WTC11 (cell line): ENCODE data around the gene LRTM2. TPM values are rescaled to one million over a fixed set of nuclear protein-coding genes. Genes with fewer than 3 reads are reported as not detected.

ENCODE experiments used
- ATAC-seq: fragments of 200-7000 bp; cut with Tn5 transposase; 2 replicates; pipeline ENCODE4 v1.10.0; 2021; ENCODE audit warnings: mild to moderate bottlenecking, moderate library complexity
- CTCF ChIA-PET: fragments of 300-600 bp; sonication (Branson Sonifier 250); formaldehyde crosslinking; loops from one replicate; lab custom pipeline; 2021; ENCODE audit warnings: antibody characterized with exemption; lab: Charles Lee
- POLR2A ChIA-PET: fragments of 350-600 bp; sonication (Branson Sonifier 250); formaldehyde crosslinking; loops from one replicate; lab custom pipeline; 2021; ENCODE audit warnings: antibody characterized with exemption; lab: Charles Lee
- DNase-seq: peaks from one replicate; pipeline ENCODE4 v3.0.0; 2021; ENCODE audit warnings: low spot score
- H3K27ac Mint-ChIP-seq: 2 replicates; pipeline ENCODE4 v1.8.0; 2021; ENCODE audit warnings: mixed read lengths
- H3K27me3 Mint-ChIP-seq: 2 replicates; pipeline ENCODE4 v1.8.0; 2021; ENCODE audit warnings: low read depth, mild to moderate bottlenecking, moderate library complexity, mixed read lengths
- H3K36me3 Mint-ChIP-seq: 2 replicates; pipeline ENCODE4 v1.8.0; 2021; ENCODE audit warnings: mixed read lengths
- H3K4me1 Mint-ChIP-seq: 2 replicates; pipeline ENCODE4 v1.8.0; 2022; ENCODE audit warnings: mixed read lengths
- H3K4me3 Mint-ChIP-seq: 2 replicates; pipeline ENCODE4 v1.8.0; 2021; ENCODE audit warnings: mild to moderate bottlenecking, moderate library complexity, mixed read lengths
- H3K9me3 Mint-ChIP-seq: 2 replicates; pipeline ENCODE4 v1.8.0; 2021; ENCODE audit warnings: mixed read lengths
- ATF1 ChIP-seq: sonication (generic); formaldehyde crosslinking; IDR thresholded peaks from 2 replicates; pipeline ENCODE4 v1.8.1; 2023; ENCODE audit warnings: mild to moderate bottlenecking, moderate library complexity, missing genetic modification reagents
- CDX4 ChIP-seq: fragments of 250-450 bp; sonication (Bioruptor Pico); IDR thresholded peaks from 2 replicates; pipeline ENCODE4 v1.9.0; 2021; ENCODE audit warnings: moderate library complexity, mild to moderate bottlenecking, inconsistent platforms, borderline replicate concordance
- ESRRA ChIP-seq: sonication (generic); formaldehyde crosslinking; IDR thresholded peaks from 2 replicates; pipeline ENCODE4 v1.8.1; 2022; ENCODE audit warnings: mild to moderate bottlenecking, missing genetic modification reagents, borderline replicate concordance
- GTF2I ChIP-seq: fragments of 250-450 bp; sonication (Bioruptor Pico); conservative IDR thresholded peaks from 2 replicates; pipeline ENCODE4 v1.4.0; 2021; ENCODE audit warnings: mild to moderate bottlenecking
- IRF2 ChIP-seq: sonication (generic); formaldehyde crosslinking; IDR thresholded peaks from 2 replicates; pipeline ENCODE4 v1.8.0; 2022; ENCODE audit warnings: low read depth, missing genetic modification reagents, borderline replicate concordance
- NFATC4 ChIP-seq: fragments of 250-450 bp; sonication (Bioruptor Pico); IDR thresholded peaks from 2 replicates; pipeline ENCODE4 v1.9.0; 2021; ENCODE audit warnings: mild to moderate bottlenecking
- PREB ChIP-seq: sonication (generic); formaldehyde crosslinking; IDR thresholded peaks from 2 replicates; pipeline ENCODE4 v1.8.1; 2022; ENCODE audit warnings: mild to moderate bottlenecking, missing genetic modification reagents, moderate library complexity, borderline replicate concordance
- TP53 ChIP-seq: sonication (generic); formaldehyde crosslinking; IDR thresholded peaks from 2 replicates; pipeline ENCODE4 v1.8.1; 2023; ENCODE audit warnings: mild to moderate bottlenecking, missing genetic modification reagents
- USF2 ChIP-seq: sonication (generic); formaldehyde crosslinking; IDR thresholded peaks from 2 replicates; pipeline ENCODE4 v1.8.1; 2023; ENCODE audit warnings: mild to moderate bottlenecking, missing genetic modification reagents, moderate library complexity
- ZNF232 ChIP-seq: sonication (generic); formaldehyde crosslinking; IDR thresholded peaks from 2 replicates; pipeline ENCODE4 v1.8.0; 2022; ENCODE audit warnings: mild to moderate bottlenecking, missing genetic modification reagents
- ZNF263 ChIP-seq: sonication (generic); formaldehyde crosslinking; IDR thresholded peaks from 2 replicates; pipeline ENCODE4 v1.8.1; 2022; ENCODE audit warnings: low read depth, mild to moderate bottlenecking, moderate library complexity, missing genetic modification reagents
- total RNA-seq: library from RNA; stranded (reverse); gene quantifications from 3 replicates; pipeline ENCODE4 v1.2.3, GENCODE V29; 2021
- TF ChIP-seq, protein P1 (sequence below): sonication (generic); formaldehyde crosslinking; IDR thresholded peaks from 2 replicates; pipeline ENCODE4 v1.8.0; 2022; ENCODE audit warnings: missing genetic modification reagents
- TF ChIP-seq, protein P2 (sequence below): sonication (generic); formaldehyde crosslinking; IDR thresholded peaks from 2 replicates; pipeline ENCODE4 v1.8.1; 2023; ENCODE audit warnings: mild to moderate bottlenecking, missing genetic modification reagents, borderline replicate concordance
- TF ChIP-seq, protein P3 (sequence below): fragments of 250-450 bp; sonication (Bioruptor Pico); IDR thresholded peaks from 2 replicates; pipeline ENCODE4 v1.9.0; 2021; ENCODE audit warnings: mild to moderate bottlenecking, borderline replicate concordance

Gene LRTM2
- total RNA-seq, 1 experiment from 2014 or later = 0.66 TPM

DNA sequence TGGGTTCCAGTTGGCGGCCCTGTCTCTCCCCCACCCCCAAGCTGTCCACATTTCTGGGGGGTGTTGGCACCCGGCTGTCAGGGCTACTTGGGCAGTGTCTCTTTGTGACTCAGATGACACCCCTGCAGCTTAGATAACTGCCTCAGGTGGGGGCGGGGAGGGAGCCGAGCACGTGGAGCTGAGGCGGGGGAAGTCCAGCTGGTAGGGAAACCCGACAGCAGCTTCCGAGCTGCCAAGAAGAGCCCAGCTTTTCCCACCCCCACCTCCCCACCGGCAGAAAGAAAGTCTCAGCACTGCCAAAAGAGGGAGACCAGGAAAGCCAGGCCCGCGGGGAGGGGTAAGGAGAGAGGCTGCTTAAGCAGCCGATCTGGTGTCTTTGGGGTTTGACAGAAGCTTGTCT is 1.4 kb downstream of the LRTM2 start:
- POLR2A ChIA-PET = no interaction called here
- H3K36me3 Mint-ChIP-seq = no peaks in the 10 kb centered on the region
- peaks cover 35% of the 10 kb centered on the region for H3K27me3 Mint-ChIP-seq
- DNase-seq = no peak
- TF ChIP-seq NFATC4 (CRISPR knock-in tag) (no peak), TP53 (CRISPR knock-in tag) (no peak), CDX4 (CRISPR knock-in tag) (no peak)
- TF ChIP-seq, all 79 proteins: peak for 0
- no peak overlapping the region for H3K4me3 Mint-ChIP-seq
- CTCF ChIA-PET = interaction anchor here (0.6 to 4.1 kb wide), 2 partner anchors 118 to 420 kb away, joined by 3 to 26 read pairs; no protein-coding TSS in a partner anchor
- peak; percentile 35 for ATAC-seq
- peaks cover 18% of the 10 kb centered on the region for H3K4me1 Mint-ChIP-seq
- peaks cover 5% of the 10 kb centered on the region; the same call in 1 of the 2 replicates for H3K9me3 Mint-ChIP-seq
- no peak overlapping the region for H3K27ac Mint-ChIP-seq

DNA sequence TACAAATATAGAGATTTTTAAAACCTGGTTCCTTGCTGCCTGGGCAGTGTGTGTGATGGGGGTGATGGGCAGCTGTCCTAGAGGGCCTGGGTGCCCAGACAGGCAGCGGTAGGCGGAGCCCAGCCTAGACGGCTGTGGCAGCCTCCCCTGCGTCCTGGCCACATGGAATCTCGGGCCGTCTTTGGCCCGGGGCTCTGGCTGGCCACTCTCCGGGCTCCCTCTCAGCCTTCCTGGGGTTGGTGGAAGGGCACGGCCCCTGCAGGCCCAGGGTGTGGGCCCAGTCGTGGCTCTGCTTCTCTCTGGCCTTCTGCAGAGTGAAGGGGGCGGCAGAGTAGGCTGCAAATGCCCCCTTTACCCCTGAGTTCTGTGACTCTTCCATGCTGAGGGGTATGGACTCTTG is 2.3 kb downstream of the LRTM2 start:
- ATAC-seq (no peak), DNase-seq (no peak)
- H3K4me1 Mint-ChIP-seq = peaks cover 18% of the 10 kb centered on the region
- POLR2A ChIA-PET = no interaction called here
- CTCF ChIA-PET = interaction anchor here (4.1 kb wide), 1 partner anchor 117 kb away, joined by 26 read pairs; no protein-coding TSS in a partner anchor
- TF ChIP-seq, protein P1, sequence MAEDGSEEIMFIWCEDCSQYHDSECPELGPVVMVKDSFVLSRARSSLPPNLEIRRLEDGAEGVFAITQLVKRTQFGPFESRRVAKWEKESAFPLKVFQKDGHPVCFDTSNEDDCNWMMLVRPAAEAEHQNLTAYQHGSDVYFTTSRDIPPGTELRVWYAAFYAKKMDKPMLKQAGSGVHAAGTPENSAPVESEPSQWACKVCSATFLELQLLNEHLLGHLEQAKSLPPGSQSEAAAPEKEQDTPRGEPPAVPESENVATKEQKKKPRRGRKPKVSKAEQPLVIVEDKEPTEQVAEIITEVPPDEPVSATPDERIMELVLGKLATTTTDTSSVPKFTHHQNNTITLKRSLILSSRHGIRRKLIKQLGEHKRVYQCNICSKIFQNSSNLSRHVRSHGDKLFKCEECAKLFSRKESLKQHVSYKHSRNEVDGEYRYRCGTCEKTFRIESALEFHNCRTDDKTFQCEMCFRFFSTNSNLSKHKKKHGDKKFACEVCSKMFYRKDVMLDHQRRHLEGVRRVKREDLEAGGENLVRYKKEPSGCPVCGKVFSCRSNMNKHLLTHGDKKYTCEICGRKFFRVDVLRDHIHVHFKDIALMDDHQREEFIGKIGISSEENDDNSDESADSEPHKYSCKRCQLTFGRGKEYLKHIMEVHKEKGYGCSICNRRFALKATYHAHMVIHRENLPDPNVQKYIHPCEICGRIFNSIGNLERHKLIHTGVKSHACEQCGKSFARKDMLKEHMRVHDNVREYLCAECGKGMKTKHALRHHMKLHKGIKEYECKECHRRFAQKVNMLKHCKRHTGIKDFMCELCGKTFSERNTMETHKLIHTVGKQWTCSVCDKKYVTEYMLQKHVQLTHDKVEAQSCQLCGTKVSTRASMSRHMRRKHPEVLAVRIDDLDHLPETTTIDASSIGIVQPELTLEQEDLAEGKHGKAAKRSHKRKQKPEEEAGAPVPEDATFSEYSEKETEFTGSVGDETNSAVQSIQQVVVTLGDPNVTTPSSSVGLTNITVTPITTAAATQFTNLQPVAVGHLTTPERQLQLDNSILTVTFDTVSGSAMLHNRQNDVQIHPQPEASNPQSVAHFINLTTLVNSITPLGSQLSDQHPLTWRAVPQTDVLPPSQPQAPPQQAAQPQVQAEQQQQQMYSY (CRISPR knock-in tag) = no peak
- no peak for TF ChIP-seq ZNF232
- TF ChIP-seq ATF1 = no peak
- TF ChIP-seq ESRRA (CRISPR knock-in tag) = no peak
- no peak for TF ChIP-seq PREB
- TF ChIP-seq, protein P2, sequence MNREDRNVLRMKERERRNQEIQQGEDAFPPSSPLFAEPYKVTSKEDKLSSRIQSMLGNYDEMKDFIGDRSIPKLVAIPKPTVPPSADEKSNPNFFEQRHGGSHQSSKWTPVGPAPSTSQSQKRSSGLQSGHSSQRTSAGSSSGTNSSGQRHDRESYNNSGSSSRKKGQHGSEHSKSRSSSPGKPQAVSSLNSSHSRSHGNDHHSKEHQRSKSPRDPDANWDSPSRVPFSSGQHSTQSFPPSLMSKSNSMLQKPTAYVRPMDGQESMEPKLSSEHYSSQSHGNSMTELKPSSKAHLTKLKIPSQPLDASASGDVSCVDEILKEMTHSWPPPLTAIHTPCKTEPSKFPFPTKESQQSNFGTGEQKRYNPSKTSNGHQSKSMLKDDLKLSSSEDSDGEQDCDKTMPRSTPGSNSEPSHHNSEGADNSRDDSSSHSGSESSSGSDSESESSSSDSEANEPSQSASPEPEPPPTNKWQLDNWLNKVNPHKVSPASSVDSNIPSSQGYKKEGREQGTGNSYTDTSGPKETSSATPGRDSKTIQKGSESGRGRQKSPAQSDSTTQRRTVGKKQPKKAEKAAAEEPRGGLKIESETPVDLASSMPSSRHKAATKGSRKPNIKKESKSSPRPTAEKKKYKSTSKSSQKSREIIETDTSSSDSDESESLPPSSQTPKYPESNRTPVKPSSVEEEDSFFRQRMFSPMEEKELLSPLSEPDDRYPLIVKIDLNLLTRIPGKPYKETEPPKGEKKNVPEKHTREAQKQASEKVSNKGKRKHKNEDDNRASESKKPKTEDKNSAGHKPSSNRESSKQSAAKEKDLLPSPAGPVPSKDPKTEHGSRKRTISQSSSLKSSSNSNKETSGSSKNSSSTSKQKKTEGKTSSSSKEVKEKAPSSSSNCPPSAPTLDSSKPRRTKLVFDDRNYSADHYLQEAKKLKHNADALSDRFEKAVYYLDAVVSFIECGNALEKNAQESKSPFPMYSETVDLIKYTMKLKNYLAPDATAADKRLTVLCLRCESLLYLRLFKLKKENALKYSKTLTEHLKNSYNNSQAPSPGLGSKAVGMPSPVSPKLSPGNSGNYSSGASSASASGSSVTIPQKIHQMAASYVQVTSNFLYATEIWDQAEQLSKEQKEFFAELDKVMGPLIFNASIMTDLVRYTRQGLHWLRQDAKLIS = no peak
- TF ChIP-seq ZNF263 = no peak
- TF ChIP-seq, protein P3, sequence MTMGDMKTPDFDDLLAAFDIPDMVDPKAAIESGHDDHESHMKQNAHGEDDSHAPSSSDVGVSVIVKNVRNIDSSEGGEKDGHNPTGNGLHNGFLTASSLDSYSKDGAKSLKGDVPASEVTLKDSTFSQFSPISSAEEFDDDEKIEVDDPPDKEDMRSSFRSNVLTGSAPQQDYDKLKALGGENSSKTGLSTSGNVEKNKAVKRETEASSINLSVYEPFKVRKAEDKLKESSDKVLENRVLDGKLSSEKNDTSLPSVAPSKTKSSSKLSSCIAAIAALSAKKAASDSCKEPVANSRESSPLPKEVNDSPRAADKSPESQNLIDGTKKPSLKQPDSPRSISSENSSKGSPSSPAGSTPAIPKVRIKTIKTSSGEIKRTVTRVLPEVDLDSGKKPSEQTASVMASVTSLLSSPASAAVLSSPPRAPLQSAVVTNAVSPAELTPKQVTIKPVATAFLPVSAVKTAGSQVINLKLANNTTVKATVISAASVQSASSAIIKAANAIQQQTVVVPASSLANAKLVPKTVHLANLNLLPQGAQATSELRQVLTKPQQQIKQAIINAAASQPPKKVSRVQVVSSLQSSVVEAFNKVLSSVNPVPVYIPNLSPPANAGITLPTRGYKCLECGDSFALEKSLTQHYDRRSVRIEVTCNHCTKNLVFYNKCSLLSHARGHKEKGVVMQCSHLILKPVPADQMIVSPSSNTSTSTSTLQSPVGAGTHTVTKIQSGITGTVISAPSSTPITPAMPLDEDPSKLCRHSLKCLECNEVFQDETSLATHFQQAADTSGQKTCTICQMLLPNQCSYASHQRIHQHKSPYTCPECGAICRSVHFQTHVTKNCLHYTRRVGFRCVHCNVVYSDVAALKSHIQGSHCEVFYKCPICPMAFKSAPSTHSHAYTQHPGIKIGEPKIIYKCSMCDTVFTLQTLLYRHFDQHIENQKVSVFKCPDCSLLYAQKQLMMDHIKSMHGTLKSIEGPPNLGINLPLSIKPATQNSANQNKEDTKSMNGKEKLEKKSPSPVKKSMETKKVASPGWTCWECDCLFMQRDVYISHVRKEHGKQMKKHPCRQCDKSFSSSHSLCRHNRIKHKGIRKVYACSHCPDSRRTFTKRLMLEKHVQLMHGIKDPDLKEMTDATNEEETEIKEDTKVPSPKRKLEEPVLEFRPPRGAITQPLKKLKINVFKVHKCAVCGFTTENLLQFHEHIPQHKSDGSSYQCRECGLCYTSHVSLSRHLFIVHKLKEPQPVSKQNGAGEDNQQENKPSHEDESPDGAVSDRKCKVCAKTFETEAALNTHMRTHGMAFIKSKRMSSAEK = no peak
- no peak for TF ChIP-seq USF2 (CRISPR knock-in tag)
- no peak for TF ChIP-seq IRF2 (CRISPR knock-in tag)
- TF ChIP-seq GTF2I = no peak
- H3K36me3 Mint-ChIP-seq = no peaks in the 10 kb centered on the region
- H3K27ac Mint-ChIP-seq = no peak overlapping the region
- H3K27me3 Mint-ChIP-seq = peaks cover 35% of the 10 kb centered on the region
- no peak overlapping the region for H3K4me3 Mint-ChIP-seq
- H3K9me3 Mint-ChIP-seq = no peaks in the 10 kb centered on the region
